Uterus (tissue), 4 donors: ENCODE data around the gene RAB11FIP4. TPM values are rescaled to one million over a fixed set of nuclear protein-coding genes. Genes with fewer than 3 reads are reported as not detected.

ENCODE experiments used
- DNase-seq, 2 donors: peaks; one replicate each; pipeline ENCODE4 v3.0.0-alpha.2; 2019 to 2020
- H3K27ac ChIP-seq, 2 donors: fragments of 200-600 bp; sonication (generic); 1 replicate in 1 of 2; 2 replicates in 1 of 2; pipeline ENCODE4 v1.5.1; 2016 to 2018
- H3K27me3 ChIP-seq, 2 donors: fragments of 200-600 bp; sonication (generic); one replicate each; pipeline ENCODE4 v1.5.1; 2018 to 2019; ENCODE audit warnings: control low read depth in 1 of 2
- H3K36me3 ChIP-seq, 2 donors: fragments of 200-600 bp; sonication (generic); one replicate each; pipeline ENCODE4 v1.5.1; 2019; ENCODE audit warnings: control low read depth in 1 of 2
- H3K4me1 ChIP-seq, 2 donors: fragments of 200-600 bp; sonication (generic); one replicate each; pipeline ENCODE4 v1.5.1; 2018 to 2019; ENCODE audit warnings: control low read depth in 1 of 2
- H3K4me3 ChIP-seq, 2 donors: fragments of 200-600 bp; sonication (generic); 1 replicate in 1 of 2; 2 replicates in 1 of 2; pipeline ENCODE4 v1.5.1; 2018 to 2019; ENCODE audit warnings: mild to moderate bottlenecking in 1 of 2
- H3K9me3 ChIP-seq, 2 donors: fragments of 200-600 bp; sonication (generic); one replicate each; pipeline ENCODE4 v1.5.1; 2019; ENCODE audit warnings: control low read depth in 1 of 2
- POLR2A ChIP-seq, 2 donors: fragments of 450-650 bp; IDR thresholded peaks; one replicate each; pipeline ENCODE4 v1.6.1; 2016; ENCODE audit warnings: antibody characterized with exemption in 2 of 2, mild to moderate bottlenecking in 1 of 2, moderate library complexity in 1 of 2
- intact Hi-C: fragments of 100-400 bp; cut with DNase I; formaldehyde crosslinking; loops from one replicate; pipeline ENCODE4 v1.15.1; 2023; ENCODE audit warnings: low total_unique reads
- total RNA-seq, 4 donors: library from RNA; depleted of rRNA in 3 of 4; stranded (reverse); fragments of >200 nt in 3 of 4; gene quantifications; one replicate each; pipeline versions ENCODE4 v1.1.0 to v1.2.4, GENCODE V29; 2014 to 2023
- TF ChIP-seq, protein P1 (sequence below), 4 experiments: fragments of 200-600 bp in 2 of 4; fragments of 450-650 bp in 2 of 4; sonication (generic) in 2 of 4; IDR thresholded peaks; one replicate each; pipeline ENCODE4 v1.5.1; 2016 to 2019; ENCODE audit warnings: antibody characterized with exemption in 4 of 4, mild to moderate bottlenecking in 2 of 4, moderate library complexity in 1 of 4
- donor health status: DM: yes; HTN: yes; CAD: no.

Gene RAB11FIP4
- total RNA-seq, 4 donors from 2014 or later = 7.2 to 12.0 TPM; not detected in 2

DNA sequence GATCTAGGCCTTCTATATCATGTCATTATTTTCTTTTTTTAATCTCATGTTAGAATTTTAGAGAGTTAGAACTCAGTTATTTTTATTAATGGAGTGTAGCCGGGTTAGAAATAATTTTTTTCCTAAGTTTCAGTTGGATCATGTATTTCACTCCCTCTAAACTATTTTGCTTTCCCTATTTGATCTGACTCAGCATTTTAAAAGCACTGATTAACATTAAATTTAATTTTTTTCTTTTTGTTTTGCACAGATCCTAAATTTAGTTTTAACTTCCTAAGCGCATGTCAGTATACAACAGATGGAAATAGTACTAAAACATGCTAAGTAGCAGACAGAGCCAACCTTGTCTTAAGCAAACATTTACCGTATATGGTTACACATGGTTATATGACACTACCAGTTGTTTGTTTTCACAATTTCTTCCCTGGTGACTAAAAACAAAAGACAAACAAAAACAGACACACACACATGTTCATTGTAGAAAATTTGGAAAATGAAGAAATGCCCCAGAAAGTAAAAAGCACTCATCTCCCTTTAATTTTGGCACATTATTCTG, 33.6 kb upstream of the RAB11FIP4 start:
- intact Hi-C loops = no loop called here

DNA sequence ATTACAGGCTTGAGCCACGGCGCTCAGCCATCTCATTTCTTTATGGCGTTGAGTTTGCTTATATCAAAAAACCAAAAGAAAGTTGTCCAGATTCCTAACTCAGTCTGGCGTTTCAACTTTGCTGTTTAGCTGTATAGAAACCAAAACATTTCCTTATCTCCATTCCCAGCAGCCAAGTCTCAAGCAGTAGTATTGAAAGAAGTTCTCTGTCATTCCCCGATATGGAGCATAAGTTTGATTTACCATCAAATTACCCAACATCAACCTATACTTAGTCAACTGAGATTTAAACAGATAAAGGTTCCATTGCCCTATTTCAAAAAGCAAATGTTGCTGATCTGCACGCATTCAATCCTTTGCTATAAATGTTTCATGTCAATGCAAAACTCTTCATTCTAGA, 27.5 kb upstream of the RAB11FIP4 start:
- no peak for DNase-seq
- Histone ChIP-seq H3K9me3 (no peaks in the 10 kb centered on the region), H3K27ac (no peak overlapping the region), H3K27me3 (no peaks in the 10 kb centered on the region), H3K4me1 (no peaks in the 10 kb centered on the region), H3K36me3 (no peaks in the 10 kb centered on the region), H3K4me3 (no peak overlapping the region)
- TF ChIP-seq, protein P1, sequence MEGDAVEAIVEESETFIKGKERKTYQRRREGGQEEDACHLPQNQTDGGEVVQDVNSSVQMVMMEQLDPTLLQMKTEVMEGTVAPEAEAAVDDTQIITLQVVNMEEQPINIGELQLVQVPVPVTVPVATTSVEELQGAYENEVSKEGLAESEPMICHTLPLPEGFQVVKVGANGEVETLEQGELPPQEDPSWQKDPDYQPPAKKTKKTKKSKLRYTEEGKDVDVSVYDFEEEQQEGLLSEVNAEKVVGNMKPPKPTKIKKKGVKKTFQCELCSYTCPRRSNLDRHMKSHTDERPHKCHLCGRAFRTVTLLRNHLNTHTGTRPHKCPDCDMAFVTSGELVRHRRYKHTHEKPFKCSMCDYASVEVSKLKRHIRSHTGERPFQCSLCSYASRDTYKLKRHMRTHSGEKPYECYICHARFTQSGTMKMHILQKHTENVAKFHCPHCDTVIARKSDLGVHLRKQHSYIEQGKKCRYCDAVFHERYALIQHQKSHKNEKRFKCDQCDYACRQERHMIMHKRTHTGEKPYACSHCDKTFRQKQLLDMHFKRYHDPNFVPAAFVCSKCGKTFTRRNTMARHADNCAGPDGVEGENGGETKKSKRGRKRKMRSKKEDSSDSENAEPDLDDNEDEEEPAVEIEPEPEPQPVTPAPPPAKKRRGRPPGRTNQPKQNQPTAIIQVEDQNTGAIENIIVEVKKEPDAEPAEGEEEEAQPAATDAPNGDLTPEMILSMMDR (IDR thresholded peaks at IDR 0.05) = no peak
- no peak for TF ChIP-seq POLR2A (IDR thresholded peaks at IDR 0.05)
- intact Hi-C loops = no loop called here

More for the DNA sequence above, 33.6 kb upstream of the RAB11FIP4 start:
- TF ChIP-seq POLR2A (IDR thresholded peaks at IDR 0.05) = no peak
- TF ChIP-seq, protein P1 (IDR thresholded peaks at IDR 0.05) = no peak
- no peaks in the 10 kb centered on the region for H3K36me3 ChIP-seq
- no peak overlapping the region for H3K27ac ChIP-seq
- no peaks in the 10 kb centered on the region for H3K4me1 ChIP-seq
- no peaks in the 10 kb centered on the region for H3K9me3 ChIP-seq
- no peak for DNase-seq
- H3K4me3 ChIP-seq = no peak overlapping the region
- no peaks in the 10 kb centered on the region for H3K27me3 ChIP-seq

DNA sequence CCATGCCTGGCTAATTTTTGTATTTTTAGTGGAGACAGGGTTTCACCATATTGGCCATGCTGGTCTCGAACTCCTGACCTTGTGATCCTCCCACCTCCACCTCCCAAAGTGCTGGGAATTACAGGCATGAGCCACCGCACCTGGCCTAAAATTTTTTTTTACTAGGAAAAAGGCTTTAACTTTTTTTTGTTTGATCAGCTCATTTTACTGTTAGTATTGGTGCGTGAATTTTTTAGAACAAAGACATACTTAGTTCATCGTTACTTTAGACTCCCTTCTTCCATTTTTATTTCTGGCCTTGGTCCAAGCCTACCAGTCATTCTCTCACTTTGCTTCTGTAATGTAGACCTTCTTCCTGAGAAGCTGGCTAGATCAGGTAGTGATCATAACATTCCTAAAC, 25.4 kb upstream of the RAB11FIP4 start:
- Histone ChIP-seq H3K27me3 (no peaks in the 10 kb centered on the region), H3K4me3 (no peak overlapping the region), H3K36me3 (no peaks in the 10 kb centered on the region), H3K4me1 (no peaks in the 10 kb centered on the region), H3K9me3 (no peaks in the 10 kb centered on the region), H3K27ac (no peak overlapping the region)
- no peak for DNase-seq
- intact Hi-C loops = no loop called here
- TF ChIP-seq, protein P1 (IDR thresholded peaks at IDR 0.05) = no peak
- no peak for TF ChIP-seq POLR2A (IDR thresholded peaks at IDR 0.05)

DNA sequence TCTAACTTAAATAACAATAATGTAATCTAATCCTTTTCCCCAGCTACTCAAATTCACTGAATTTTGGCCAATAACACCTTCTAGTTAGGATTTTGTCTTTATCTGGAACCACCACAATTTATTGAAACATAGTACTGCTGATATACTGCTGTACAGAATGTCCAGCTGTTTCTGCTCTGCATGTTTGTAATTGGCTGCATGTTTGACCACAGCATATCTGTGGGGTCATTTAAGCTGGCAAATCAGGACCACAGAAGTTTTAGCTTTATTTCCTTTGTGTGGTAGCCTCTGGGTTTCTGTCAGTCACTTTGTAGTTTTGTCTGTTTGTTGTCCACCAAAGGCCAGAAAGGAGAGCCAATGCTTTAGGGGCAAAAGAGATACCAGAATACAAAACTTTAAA, 22.2 kb upstream of the RAB11FIP4 start:
- H3K9me3 ChIP-seq = no peaks in the 10 kb centered on the region
- H3K27ac ChIP-seq = no peak overlapping the region
- H3K4me3 ChIP-seq = no peak overlapping the region
- no peaks in the 10 kb centered on the region for H3K36me3 ChIP-seq
- intact Hi-C loops = no loop called here
- H3K4me1 ChIP-seq = no peaks in the 10 kb centered on the region
- no peak for DNase-seq
- no peaks in the 10 kb centered on the region for H3K27me3 ChIP-seq
- no peak for TF ChIP-seq POLR2A (IDR thresholded peaks at IDR 0.05)
- TF ChIP-seq, protein P1 (IDR thresholded peaks at IDR 0.05) = no peak

DNA sequence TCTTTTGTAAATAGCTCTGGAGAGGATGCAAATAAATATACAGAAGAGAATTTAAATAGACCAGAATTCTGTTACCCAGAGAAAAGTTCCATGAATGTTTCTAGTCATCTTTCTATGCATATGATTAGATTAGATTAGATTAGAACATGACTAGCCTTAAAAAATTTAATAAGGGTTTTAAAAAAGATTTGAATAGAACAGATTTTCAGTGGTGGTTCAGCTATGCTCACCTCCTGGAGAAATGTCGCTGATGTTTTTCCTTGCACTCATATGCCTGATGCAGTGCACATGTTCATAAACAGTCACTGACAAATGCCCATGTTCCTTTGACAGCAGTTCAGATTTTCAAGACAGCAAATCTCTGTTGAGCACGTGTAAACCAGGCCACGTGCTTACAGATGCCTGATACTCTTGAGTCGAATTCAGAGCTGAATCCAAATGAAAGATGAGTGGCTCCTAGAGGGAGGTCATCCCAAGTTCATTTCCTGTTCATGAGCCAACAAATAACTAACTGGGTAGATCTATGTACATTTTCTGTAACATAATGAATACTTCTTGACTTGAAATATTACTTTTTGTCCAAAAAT, 19.9 kb upstream of the RAB11FIP4 start:
- intact Hi-C loops = no loop called here
- no peaks in the 10 kb centered on the region for H3K9me3 ChIP-seq
- no peak overlapping the region for H3K4me3 ChIP-seq
- H3K4me1 ChIP-seq = no peaks in the 10 kb centered on the region
- DNase-seq = no peak
- TF ChIP-seq, protein P1 (IDR thresholded peaks at IDR 0.05) = no peak
- TF ChIP-seq POLR2A (IDR thresholded peaks at IDR 0.05) = no peak
- H3K36me3 ChIP-seq = no peaks in the 10 kb centered on the region
- no peak overlapping the region for H3K27ac ChIP-seq
- H3K27me3 ChIP-seq = no peaks in the 10 kb centered on the region
